GM12892 (cell line): ENCODE measurements around the gene STK39.

ENCODE experiments used
- DNase-seq: peaks from one replicate; pipeline ENCODE4 v3.0.0; 2011; ENCODE audit not compliant: insufficient read length
- FAIRE-seq: peaks from 2 replicates; lab custom pipeline; 2011; peaks lifted over from hg19 to GRCh38; lab: Jason Lieb, UNC
- POLR2A ChIP-seq: IDR thresholded peaks from 2 replicates; pipeline ENCODE4 v1.6.1; 2011; ENCODE audit warnings: low read depth, low read length, control low read depth
- POLR2AphosphoS5 ChIP-seq: IDR thresholded peaks from 2 replicates; pipeline ENCODE4 v1.6.1; 2011; ENCODE audit warnings: low read depth, low read length, control low read depth
- TAF1 ChIP-seq: IDR thresholded peaks from 2 replicates; pipeline ENCODE4 v1.6.1; 2011; ENCODE audit warnings: low read depth, mild to moderate bottlenecking, control low read depth, low read length, borderline replicate concordance

Gene STK39

GRCh38 chr2:167916756-167917155 is 330.6 kb downstream of the STK39 start:
- TF ChIP-seq TAF1 (no peak), POLR2A (no peak)
- DNase-seq (no peak), FAIRE-seq (no peak)

GRCh38 chr2:167914969-167915368 is 332.4 kb downstream of the STK39 start:
- no peak for FAIRE-seq
- DNase-seq, result no peak
- no peak for TF ChIP-seq POLR2A

- TF ChIP-seq TAF1 (no peak), POLR2AphosphoS5 (no peak), POLR2A (no peak)
- FAIRE-seq (no peak), DNase-seq (no peak)
Measured at GRCh38 chr2:167908786-167909185, 338.6 kb downstream of the STK39 start.

GRCh38 chr2:167905668-167906067 is 341.7 kb downstream of the STK39 start:
- TF ChIP-seq POLR2AphosphoS5 (no peak), TAF1 (no peak), POLR2A (no peak)
- no peak for FAIRE-seq
- DNase-seq, result no peak
